ENCODE results near the gene GPC6.
A peak's percentile ranks its signal among the peaks of the same experiment; 100 is the strongest.

Gene GPC6

GRCh38 chr13:94182185-94182761 lies 955.7 kb downstream of the GPC6 start:
- no peak overlapping the region for H3K4me3 ChIP-seq (ENCODE audit: low read depth, low read length)
- no peak for TF ChIP-seq CTCF (IDR thresholded peaks at IDR 0.05; ENCODE audit: low read depth, low read length)

- H3K4me3 ChIP-seq (ENCODE audit: low read depth, low read length): no peak overlapping the region
- no peak for TF ChIP-seq CTCF (IDR thresholded peaks at IDR 0.05; ENCODE audit: low read depth, low read length)
Observed at GRCh38 chr13:94186470-94186869, 959.9 kb downstream of the GPC6 start.

- no peak for TF ChIP-seq CTCF (IDR thresholded peaks at IDR 0.05; ENCODE audit: low read depth, low read length)
- H3K4me3 ChIP-seq (ENCODE audit: low read depth, low read length): no peak overlapping the region
Observed at GRCh38 chr13:94188201-94188854, 961.7 kb downstream of the GPC6 start.

- H3K4me3 ChIP-seq (ENCODE audit: low read depth, low read length): no peak overlapping the region
- TF ChIP-seq CTCF (IDR thresholded peaks at IDR 0.05; ENCODE audit: low read depth, low read length): peak; percentile 25; the same call in 1 of the 2 replicates
Observed at GRCh38 chr13:94192431-94192975, 965.9 kb downstream of the GPC6 start.

GRCh38 chr13:94195715-94196114 lies 969.1 kb downstream of the GPC6 start:
- H3K4me3 ChIP-seq (ENCODE audit: low read depth, low read length): no peak overlapping the region
- TF ChIP-seq CTCF (IDR thresholded peaks at IDR 0.05; ENCODE audit: low read depth, low read length): no peak

GRCh38 chr13:94196413-94196812 lies 969.8 kb downstream of the GPC6 start:
- no peak overlapping the region for H3K4me3 ChIP-seq (ENCODE audit: low read depth, low read length)

More at GRCh38 chr13:94196413-94196812, 969.8 kb downstream of the GPC6 start:
- TF ChIP-seq CTCF (IDR thresholded peaks at IDR 0.05; ENCODE audit: low read depth, low read length): no peak

Data from WI38 (cell line).